Measurements from ENCODE around the gene PLCXD3. TPM values are rescaled to one million over a fixed set of nuclear protein-coding genes. Genes with fewer than 3 reads are reported as not detected.

The PLCXD3 gene
- total and polyA plus RNA-seq, 2 of the 8 experiments (the other 6 are each of a cell fraction or from before 2014, with no cell fraction given): 0.03 to 0.07 TPM

DNA sequence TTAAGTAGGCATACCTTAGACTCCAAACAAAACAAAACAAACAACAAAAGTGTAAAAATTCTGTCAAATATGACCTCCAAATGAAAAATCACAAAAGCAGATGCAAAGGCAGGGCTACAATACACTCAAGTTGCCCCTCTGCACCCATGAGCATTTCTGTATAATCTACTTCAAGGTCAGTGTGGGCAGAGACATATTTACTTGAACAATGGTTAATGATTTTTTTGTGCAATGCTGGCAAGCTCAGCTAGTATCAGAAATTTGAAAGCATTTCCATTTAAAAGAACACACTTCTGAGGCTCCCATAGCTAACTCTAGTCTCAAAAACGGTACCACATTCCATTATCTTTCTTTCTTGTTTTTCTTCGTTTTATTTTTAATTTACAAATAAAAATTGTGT, 57.9 kb downstream of the PLCXD3 start:
- Histone ChIP-seq H3K23ac (ENCODE audit: insufficient read length) (no peak overlapping the region), H3K4me3 (ENCODE audit: extremely low read depth in 1 of 4, insufficient read depth in 2 of 4, low read depth in 3 of 4, low read length in 4 of 4) (no peak overlapping the region), H3K9ac (replicated peaks in 1 of 4; ENCODE audit: extremely low read depth in 1 of 4, low read depth in 3 of 4, low read length in 3 of 4) (no peak overlapping the region), H2BK120ac (replicated peaks; ENCODE audit: low read depth, low read length) (no peak overlapping the region), H3K14ac (ENCODE audit: insufficient read length) (no peak overlapping the region), H3K79me2 (ENCODE audit: control insufficient read depth in 1 of 2, insufficient read depth in 2 of 2, low read length in 2 of 2) (no peaks in the 10 kb centered on the region), H3K9me3 (ENCODE audit: insufficient read depth in 2 of 2, low read depth in 1 of 2, low read length in 1 of 2) (no peaks in the 10 kb centered on the region), H2BK20ac (ENCODE audit: low read length) (no peak overlapping the region), H3K36me3 (ENCODE audit: control insufficient read depth in 2 of 4, insufficient read depth in 4 of 4, low read length in 3 of 4) (no peaks in the 10 kb centered on the region), H3K27ac (ENCODE audit: low read depth, low read length) (no peak overlapping the region), H3K23me2 (ENCODE audit: low read depth, low read length) (no peaks in the 10 kb centered on the region), H3K56ac (replicated peaks; ENCODE audit: insufficient read length, low read depth, low read length) (no peak overlapping the region), H4K5ac (ENCODE audit: insufficient read length, low read depth, low read length) (no peak overlapping the region), H2BK5ac (ENCODE audit: low read depth, low read length) (no peak overlapping the region), H3K79me1 (ENCODE audit: low read depth, low read length) (no peaks in the 10 kb centered on the region), H3K4me2 (ENCODE audit: insufficient read depth in 1 of 2, low read depth in 2 of 2, low read length in 2 of 2) (no peak overlapping the region), H3K4ac (replicated peaks; ENCODE audit: insufficient read length, low read depth, low read length) (no peak overlapping the region), H3K27me3 (replicated peaks in 1 of 4; ENCODE audit: control insufficient read depth in 3 of 4, extremely low read depth in 1 of 4, insufficient read depth in 3 of 4, low read length in 3 of 4) (no peaks in the 10 kb centered on the region), H2BK15ac (ENCODE audit: low read length) (no peak overlapping the region), H3K18ac (ENCODE audit: extremely low read depth, low read length) (no peak overlapping the region), H2AK5ac (ENCODE audit: low read depth, low read length) (no peak overlapping the region), H2BK12ac (ENCODE audit: low read depth, low read length) (no peak overlapping the region), H4K8ac (ENCODE audit: extremely low read depth, insufficient read depth, low read length) (no peak overlapping the region), H4K91ac (replicated peaks; ENCODE audit: insufficient read length, low read length) (no peak overlapping the region), H3K4me1 (replicated peaks in 1 of 4; ENCODE audit: control insufficient read depth in 3 of 4, insufficient read depth in 4 of 4, low read length in 3 of 4) (no peaks in the 10 kb centered on the region), H2AFZ (ENCODE audit: low read length) (no peak overlapping the region), H4K20me1 (replicated peaks in 1 of 2; ENCODE audit: control insufficient read depth in 1 of 2, insufficient read depth in 2 of 2, low read length in 2 of 2) (no peaks in the 10 kb centered on the region)
- 92% methylated on average over 2 of the region's 2 CpGs; no CpG with 5 or more reads in 1 of the 2 experiments for WGBS, 2 experiments (ENCODE audit: extremely low coverage in 1 of 2, insufficient coverage in 1 of 2, insufficient read length in 1 of 2, insufficient replicate concordance in 2 of 2, low coverage in 1 of 2, low lambda C conversion rate in 2 of 2, missing lambda C conversion rate in 1 of 2)
- DNase-seq (ENCODE audit: low read depth in 1 of 2, low spot score in 2 of 2) (no peak), FAIRE-seq (no peak)
- POLR2A ChIA-PET (ENCODE audit: partially characterized antibody): no interaction called here
- CTCF ChIA-PET (ENCODE audit: partially characterized antibody): interaction anchor here (2.8 kb wide), 1 partner anchor 15 kb away, joined by 10 read pairs; no protein-coding TSS in a partner anchor
- no peak for TF ChIP-seq POU5F1 (IDR thresholded peaks at IDR 0.05; ENCODE audit: low read depth, low read length)
